Measurements from ENCODE around the gene DCUN1D3. TPM values are rescaled to one million over a fixed set of nuclear protein-coding genes. Genes with fewer than 3 reads are reported as not detected.
"Not testable (repeated sequence)": the region's sequence is repeated elsewhere in the genome, so short reads cannot be mapped to it uniquely, and the experiment has no call there.

DCUN1D3 gene
- total RNA-seq, 1 experiment from 2014 or later: 14.6 TPM

- ChIA-PET CTCF (no interaction called here), POLR2A (ENCODE audit: unreplicated experiment) (interaction anchor here (0.7 kb wide), 1 partner anchor 70 kb away, joined by 3 read pairs; no protein-coding TSS in a partner anchor)
- TF ChIP-seq CTCF (conservative IDR thresholded peaks at IDR 0.05): no peak
- TF ChIP-seq EZH2 (IDR thresholded peaks at IDR 0.05; ENCODE audit: low read depth): no peak
- no peak overlapping the region for H3K27ac ChIP-seq
- H3K9me3 ChIP-seq (ENCODE audit: insufficient read depth, low read depth): no peaks in the 10 kb centered on the region
- H3K4me3 ChIP-seq: no peak overlapping the region
- H3K9me2 ChIP-seq (ENCODE audit: insufficient read depth): no peaks in the 10 kb centered on the region
- H3K79me2 ChIP-seq (ENCODE audit: low read depth): no peaks in the 10 kb centered on the region
- DNase-seq: no peak
- no peaks in the 10 kb centered on the region for H3K4me1 ChIP-seq (replicated peaks; ENCODE audit: insufficient read depth)
- H3K27me3 ChIP-seq (ENCODE audit: insufficient read depth, low read depth): no peaks in the 10 kb centered on the region
- H2AFZ ChIP-seq: no peak overlapping the region
- no peaks in the 10 kb centered on the region for H3K36me3 ChIP-seq (ENCODE audit: low read depth)
- intact Hi-C loops (cut with micrococcal nuclease; ENCODE audit: unreplicated experiment): no loop called here
- no peak overlapping the region for H3K4me2 ChIP-seq
- no TSS peak for BruUV-seq (replicated peaks)
- H4K20me1 ChIP-seq (ENCODE audit: insufficient read depth): no peaks in the 10 kb centered on the region
- H3F3A ChIP-seq (ENCODE audit: insufficient read depth, low read depth): no peaks in the 10 kb centered on the region
Observed at GRCh38 chr16:20930365-20930690, 30.2 kb upstream of the DCUN1D3 start.

- H2AFZ ChIP-seq; BruUV-seq (replicated peaks); H3K4me1 ChIP-seq (replicated peaks; ENCODE audit: insufficient read depth); H3K4me2 ChIP-seq; H3K27ac ChIP-seq; intact Hi-C loops (cut with micrococcal nuclease; ENCODE audit: unreplicated experiment); H4K20me1 ChIP-seq (ENCODE audit: insufficient read depth); DNase-seq; H3K79me2 ChIP-seq (ENCODE audit: low read depth); H3K9me2 ChIP-seq (ENCODE audit: insufficient read depth); H3K9me3 ChIP-seq (ENCODE audit: insufficient read depth, low read depth); H3K36me3 ChIP-seq (ENCODE audit: low read depth); CTCF ChIA-PET; H3F3A ChIP-seq (ENCODE audit: insufficient read depth, low read depth); H3K4me3 ChIP-seq; H3K27me3 ChIP-seq (ENCODE audit: insufficient read depth, low read depth): not testable (repeated sequence)
- POLR2A ChIA-PET (ENCODE audit: unreplicated experiment): interaction anchor here (0.6 to 0.7 kb wide), 2 partner anchors 38 to 70 kb away, joined by 3 to 6 read pairs; no protein-coding TSS in a partner anchor
Observed at GRCh38 chr16:20929676-20930364, 29.7 kb upstream of the DCUN1D3 start.

- Histone ChIP-seq H3K9me3 (ENCODE audit: insufficient read depth, low read depth) (no peaks in the 10 kb centered on the region), H3K27me3 (ENCODE audit: insufficient read depth, low read depth) (no peaks in the 10 kb centered on the region), H3K4me2 (no peak overlapping the region), H3F3A (ENCODE audit: insufficient read depth, low read depth) (0 out of 2 replicates have a peak, but pooled peaks cover 4% of the 10 kb centered on the region), H3K36me3 (ENCODE audit: low read depth) (no peaks in the 10 kb centered on the region), H3K4me3 (no peak overlapping the region), H3K79me2 (ENCODE audit: low read depth) (no peaks in the 10 kb centered on the region), H3K27ac (no peak overlapping the region), H4K20me1 (ENCODE audit: insufficient read depth) (no peaks in the 10 kb centered on the region), H3K4me1 (replicated peaks; ENCODE audit: insufficient read depth) (no peaks in the 10 kb centered on the region), H2AFZ (no peak overlapping the region), H3K9me2 (ENCODE audit: insufficient read depth) (no peaks in the 10 kb centered on the region)
- TF ChIP-seq EZH2 (IDR thresholded peaks at IDR 0.05; ENCODE audit: low read depth): no peak
- TF ChIP-seq CTCF (conservative IDR thresholded peaks at IDR 0.05): no peak
- ChIA-PET CTCF (no interaction called here), POLR2A (ENCODE audit: unreplicated experiment) (interaction anchor here (0.6 kb wide), 1 partner anchor 39 kb away, joined by 6 read pairs; no protein-coding TSS in a partner anchor)
- no peak for DNase-seq
- BruUV-seq (replicated peaks): no TSS peak
- intact Hi-C loops (cut with micrococcal nuclease; ENCODE audit: unreplicated experiment): no loop called here
Observed at GRCh38 chr16:20928774-20929411, 28.7 kb upstream of the DCUN1D3 start.
